NAMALWA (cell line): ENCODE results near the gene CCL7.
A peak's percentile ranks its signal among the peaks of the same experiment; 100 is the strongest.
"Not testable (repeated sequence)": the region's sequence is repeated elsewhere in the genome, so short reads cannot be mapped to it uniquely, and the experiment has no call there.

Source experiments
- DNase-seq: peaks from one replicate; pipeline ENCODE4 v3.0.0-alpha.2; 2015; ENCODE audit warnings: low spot score

Gene CCL7

DNA sequence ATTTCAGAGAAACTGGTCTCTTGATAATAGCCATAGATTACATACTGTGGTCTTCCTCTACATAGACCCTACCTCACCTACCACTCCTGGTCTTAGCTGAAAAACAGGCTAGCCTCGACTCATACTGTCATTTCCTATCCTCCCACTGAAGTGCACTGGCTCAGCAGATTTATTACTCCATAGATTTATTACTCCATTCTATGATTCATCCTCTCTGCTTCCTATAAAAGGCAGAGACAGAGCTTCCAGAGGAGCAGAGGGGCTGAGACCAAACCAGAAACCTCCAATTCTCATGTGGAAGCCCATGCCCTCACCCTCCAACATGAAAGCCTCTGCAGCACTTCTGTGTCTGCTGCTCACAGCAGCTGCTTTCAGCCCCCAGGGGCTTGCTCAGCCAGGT lies at the start of gene CCL7:
CCL7 (plus strand) TSS at position 253 of the 400 bp plus-strand sequence; CDS start at position 323, 70 bp downstream.
- DNase-seq = no peak

DNA sequence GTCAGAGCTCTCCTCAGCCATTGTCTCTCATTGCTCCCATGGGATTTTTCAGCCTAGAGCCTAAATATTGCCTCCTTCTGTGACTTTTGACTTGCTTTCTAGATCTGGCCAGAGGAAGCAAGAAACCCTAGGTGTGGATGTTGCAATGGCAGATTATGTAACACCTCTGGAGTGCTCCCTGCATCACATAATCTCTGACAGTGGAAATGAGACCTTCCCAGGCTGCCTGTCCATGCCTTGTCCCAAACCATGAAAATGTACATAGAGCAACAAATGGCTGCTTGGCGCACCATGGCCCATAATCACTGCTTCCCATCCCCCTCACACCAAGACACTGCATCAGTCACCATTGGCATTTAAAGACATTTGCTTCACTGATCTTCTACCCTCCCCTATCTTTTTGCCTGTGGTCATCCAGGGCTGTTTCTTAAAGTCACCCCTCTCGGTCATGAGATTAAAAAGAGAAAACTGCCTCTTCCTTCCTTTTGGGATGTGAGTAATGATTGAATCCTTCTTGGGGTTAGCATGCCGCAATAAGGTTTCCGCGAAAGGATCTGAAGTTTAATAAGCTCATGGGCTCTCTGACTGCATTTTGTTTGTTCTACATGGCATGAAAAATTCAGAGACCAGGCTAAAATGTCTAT lies 49.1 kb upstream of the CCL7 start:
- no peak for DNase-seq

DNA sequence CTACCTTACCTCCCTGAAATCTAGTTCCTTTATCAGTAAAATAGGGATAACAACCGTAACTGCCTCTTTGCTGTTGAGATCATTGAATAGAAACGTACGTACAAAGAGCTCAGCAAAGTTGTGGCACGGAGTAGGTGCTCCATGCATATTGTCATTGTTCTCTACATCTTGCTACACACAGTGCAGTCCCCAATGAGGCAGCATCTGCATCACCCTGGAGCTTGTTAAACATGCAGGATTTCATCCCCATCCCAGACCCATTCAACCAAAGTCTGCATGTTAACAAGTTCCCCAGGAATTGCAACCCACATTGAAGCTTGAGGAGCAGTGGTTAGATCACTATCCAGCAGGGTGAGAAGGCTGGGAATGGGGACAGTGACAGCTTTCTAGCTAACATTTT lies 48.6 kb upstream of the CCL7 start:
- DNase-seq = no peak

DNA sequence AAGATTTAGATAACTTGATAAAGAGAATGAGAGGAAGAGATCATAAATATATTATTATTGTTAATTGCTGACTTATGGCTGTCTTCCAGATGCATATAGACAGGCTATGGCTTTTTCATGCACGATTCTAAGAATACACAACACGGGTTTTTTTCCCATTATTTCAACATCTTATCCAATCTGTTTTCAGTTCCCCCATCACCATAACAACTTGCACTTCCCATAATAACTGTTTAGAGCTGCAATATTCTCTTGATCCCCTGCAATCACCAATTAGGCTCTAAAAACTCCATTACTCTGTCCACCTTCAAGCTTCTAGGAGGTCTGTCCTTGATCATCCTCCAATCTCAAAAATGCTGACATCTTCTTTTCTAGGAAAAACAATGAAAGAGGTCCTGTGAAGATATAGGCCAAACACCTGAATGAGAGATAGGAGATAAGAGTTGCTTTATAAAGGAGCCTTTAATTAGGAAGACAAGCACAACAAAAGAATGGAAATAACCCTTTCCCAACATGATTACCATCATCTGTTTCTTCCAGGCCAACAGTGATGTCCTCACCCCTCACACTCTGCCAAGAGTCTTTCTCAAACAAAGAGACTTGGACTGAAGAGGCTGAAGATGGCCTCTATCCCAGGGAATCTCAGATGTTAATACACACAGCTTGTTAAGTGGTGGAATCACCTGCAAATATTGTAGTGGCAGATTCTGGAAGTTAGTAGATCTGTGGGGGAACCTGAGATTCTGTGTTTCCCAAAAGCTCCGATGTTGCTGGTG lies 47.1 kb upstream of the CCL7 start:
- no peak for DNase-seq

- no peak for DNase-seq
These were observed 45.0 kb upstream of the CCL7 start for GRCh38 chr17:34225046-34225445.

- no peak for DNase-seq
These were observed 43.8 kb upstream of the CCL7 start for GRCh38 chr17:34226011-34226743.

- no peak for DNase-seq
These were observed 43.3 kb upstream of the CCL7 start for GRCh38 chr17:34226744-34227034.

GRCh38 chr17:34227293-34227692 lies 42.7 kb upstream of the CCL7 start:
- not testable (repeated sequence) for DNase-seq

DNA sequence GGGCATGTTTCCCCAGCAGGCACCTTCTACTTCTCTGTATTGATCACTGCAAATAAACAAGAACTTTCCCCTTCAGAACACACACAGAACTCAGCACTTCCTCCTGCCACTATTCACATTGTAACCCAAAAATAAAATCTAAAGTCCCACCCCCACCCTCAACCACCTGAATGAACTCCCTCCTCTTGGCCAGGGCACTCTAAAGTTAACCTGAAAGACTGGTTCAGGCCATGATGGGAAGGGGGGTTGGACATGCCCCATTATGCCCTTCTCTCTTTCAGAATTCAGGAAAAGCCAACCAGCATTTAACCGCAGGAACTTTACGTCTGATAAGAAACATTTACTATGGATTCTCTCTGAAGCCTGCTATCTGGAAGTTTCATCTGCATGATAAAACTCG lies 42.3 kb upstream of the CCL7 start:
- DNase-seq = no peak

DNA sequence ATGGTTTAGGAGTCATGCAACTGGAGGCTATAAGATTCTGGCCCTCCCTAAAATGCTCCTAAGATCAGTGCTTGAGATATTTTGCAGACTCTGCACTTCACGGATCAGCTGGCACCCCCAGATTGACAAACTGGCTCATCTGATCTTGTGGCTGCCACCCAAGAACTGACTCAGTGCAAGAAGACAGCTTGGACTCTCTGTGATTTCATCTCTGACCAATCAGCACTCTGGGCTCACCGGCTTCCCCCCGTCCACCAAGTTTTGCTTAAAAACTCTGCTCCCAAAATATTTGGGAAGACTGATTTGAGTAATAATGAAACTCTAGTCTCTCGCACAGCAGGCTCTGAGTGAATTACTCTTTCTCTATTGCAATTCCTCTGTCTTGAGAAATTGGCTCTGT lies 41.2 kb upstream of the CCL7 start:
- no peak for DNase-seq

GRCh38 chr17:34230342-34230741 lies 39.7 kb upstream of the CCL7 start:
- DNase-seq = no peak

DNA sequence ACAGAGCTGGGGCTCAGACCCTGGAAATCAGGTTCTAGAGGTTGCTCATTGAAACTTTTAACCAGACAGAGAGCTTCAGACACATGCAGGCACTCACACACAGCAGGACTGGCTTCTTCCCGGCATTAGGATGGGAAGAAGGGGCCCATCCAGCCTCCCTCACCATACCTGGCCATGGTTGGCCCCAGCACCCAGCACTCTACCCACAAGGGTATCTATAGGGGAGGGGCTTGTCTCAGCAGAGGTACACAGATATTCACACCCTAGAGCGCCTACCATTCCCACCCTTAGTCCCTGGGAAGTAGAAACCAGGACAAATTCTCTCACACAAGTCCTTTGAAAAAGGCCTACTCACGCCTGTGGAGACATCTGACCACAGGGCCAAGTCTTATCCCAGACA lies 35.4 kb upstream of the CCL7 start:
- DNase-seq = no peak

DNA sequence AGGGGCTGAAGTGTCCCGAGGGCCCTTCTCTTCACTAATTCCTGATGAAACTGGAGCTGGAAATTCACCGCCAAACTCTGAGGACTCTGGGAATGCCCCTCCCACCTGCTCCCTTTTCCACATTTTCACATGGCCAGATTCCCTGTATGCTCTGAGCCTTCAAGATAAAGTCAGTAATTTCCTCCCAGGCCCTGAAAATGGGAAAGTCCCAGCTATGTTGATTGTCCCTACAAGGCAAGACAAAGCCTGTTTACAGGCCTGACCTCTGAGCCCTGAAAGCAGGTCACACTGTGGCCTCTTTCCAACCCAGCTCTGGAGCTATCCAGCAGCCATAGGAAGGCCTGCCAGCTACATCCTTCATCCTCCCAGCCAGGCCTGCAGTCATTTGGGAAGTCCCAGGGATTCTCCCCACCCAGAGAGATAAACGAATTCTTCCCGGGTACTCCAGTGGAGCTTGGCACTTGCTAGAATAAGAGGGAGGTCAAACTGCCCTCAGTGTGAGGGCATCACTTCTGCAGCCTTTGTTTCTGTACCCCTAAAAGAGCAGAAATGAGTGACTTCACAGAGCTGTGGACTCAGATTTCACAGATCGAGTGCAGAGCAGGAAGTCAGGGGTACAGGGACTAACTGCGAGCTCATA lies 34.5 kb upstream of the CCL7 start:
- no peak for DNase-seq

- no peak for DNase-seq
These were observed 33.6 kb upstream of the CCL7 start for GRCh38 chr17:34236281-34236892.

- no peak for DNase-seq
These were observed 32.6 kb upstream of the CCL7 start for GRCh38 chr17:34237458-34237857.

DNA sequence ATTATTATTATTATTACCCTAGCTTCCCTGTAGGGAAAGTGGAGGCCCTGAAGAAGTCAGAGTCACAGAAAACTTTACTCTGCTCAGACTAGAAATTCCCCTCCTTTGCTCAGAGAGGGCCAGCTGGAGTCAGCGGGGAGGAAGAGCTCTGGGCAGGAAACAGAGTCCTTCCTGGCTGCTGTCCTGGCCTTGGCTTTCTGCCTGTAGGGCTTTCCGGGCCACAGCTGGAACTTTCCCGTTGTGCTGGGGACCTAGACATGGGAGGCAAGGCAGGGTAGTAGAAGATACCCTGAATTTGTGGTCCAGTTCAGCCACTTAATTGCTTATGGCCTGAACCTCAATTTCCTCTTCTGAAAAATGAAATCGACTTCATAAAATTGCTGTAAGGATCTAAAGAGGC lies 29.0 kb upstream of the CCL7 start:
- no peak for DNase-seq

DNA sequence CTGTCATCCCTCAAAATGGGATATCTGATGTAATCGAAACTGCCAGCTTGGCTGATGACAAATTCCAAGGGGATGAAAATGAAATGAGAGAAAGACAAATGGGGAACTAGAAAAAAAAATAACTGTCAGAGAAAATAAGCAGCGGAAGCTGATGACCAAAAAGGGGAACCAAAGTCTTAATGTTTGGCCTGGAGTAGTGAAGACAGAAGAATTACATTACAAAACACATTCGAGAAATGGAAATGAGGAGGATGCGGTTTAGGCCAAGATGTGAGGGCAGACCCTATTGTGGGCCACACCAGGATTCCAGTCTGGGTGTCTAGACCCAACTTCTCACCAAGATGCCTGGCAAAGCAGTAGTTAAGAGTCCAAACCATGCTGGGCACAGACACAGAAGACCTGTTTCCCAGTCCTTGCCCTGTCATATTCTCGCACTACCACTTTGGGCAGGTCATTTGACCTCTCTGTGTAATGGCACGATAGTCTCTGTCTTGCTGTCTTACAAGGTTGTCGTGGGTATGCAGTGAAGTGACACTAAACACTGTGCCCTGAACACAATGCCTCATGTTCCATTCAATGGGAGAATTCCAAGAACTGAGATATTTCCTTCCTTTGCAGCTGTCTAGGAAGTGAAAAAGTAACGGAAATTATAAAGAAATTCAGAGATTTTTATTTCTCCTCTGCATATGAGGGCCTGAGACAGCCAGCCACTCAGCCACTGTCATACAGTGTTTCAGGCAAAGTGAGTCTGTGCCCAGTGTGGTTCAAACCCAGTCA lies 27.2 kb upstream of the CCL7 start:
- DNase-seq = peak; percentile 3

GRCh38 chr17:34243364-34244320 lies 26.4 kb upstream of the CCL7 start:
- no peak for DNase-seq

GRCh38 chr17:34245351-34245905 lies 24.6 kb upstream of the CCL7 start:
- no peak for DNase-seq

- no peak for DNase-seq
These were observed 23.6 kb upstream of the CCL7 start for GRCh38 chr17:34246446-34246845.
